ENCODE measurements around the gene USP43.

- TF ChIP-seq POLR2A (IDR thresholded peaks at IDR 0.05; ENCODE audit: low read length) (no peak), GATA1 (IDR thresholded peaks at IDR 0.05; ENCODE audit: low read depth, low read length) (no peak)
These were observed 21.2 kb downstream of the USP43 start for GRCh38 chr17:9666461-9667050.

Measured in erythroblast (primary cell).